ENCODE data around the gene RMI2.

The RMI2 gene

GRCh38 chr16:11386054-11386680 lies 40.9 kb downstream of the RMI2 start:
- no peak overlapping the region for H3K4me3 ChIP-seq (replicated peaks; ENCODE audit: low read depth, low read length)
- no peak for DNase-seq (ENCODE audit: extremely low read depth, low read depth)
- TF ChIP-seq, protein P1, sequence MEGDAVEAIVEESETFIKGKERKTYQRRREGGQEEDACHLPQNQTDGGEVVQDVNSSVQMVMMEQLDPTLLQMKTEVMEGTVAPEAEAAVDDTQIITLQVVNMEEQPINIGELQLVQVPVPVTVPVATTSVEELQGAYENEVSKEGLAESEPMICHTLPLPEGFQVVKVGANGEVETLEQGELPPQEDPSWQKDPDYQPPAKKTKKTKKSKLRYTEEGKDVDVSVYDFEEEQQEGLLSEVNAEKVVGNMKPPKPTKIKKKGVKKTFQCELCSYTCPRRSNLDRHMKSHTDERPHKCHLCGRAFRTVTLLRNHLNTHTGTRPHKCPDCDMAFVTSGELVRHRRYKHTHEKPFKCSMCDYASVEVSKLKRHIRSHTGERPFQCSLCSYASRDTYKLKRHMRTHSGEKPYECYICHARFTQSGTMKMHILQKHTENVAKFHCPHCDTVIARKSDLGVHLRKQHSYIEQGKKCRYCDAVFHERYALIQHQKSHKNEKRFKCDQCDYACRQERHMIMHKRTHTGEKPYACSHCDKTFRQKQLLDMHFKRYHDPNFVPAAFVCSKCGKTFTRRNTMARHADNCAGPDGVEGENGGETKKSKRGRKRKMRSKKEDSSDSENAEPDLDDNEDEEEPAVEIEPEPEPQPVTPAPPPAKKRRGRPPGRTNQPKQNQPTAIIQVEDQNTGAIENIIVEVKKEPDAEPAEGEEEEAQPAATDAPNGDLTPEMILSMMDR (IDR thresholded peaks at IDR 0.05; ENCODE audit: low read depth, low read length, missing control alignments): no peak

DNA sequence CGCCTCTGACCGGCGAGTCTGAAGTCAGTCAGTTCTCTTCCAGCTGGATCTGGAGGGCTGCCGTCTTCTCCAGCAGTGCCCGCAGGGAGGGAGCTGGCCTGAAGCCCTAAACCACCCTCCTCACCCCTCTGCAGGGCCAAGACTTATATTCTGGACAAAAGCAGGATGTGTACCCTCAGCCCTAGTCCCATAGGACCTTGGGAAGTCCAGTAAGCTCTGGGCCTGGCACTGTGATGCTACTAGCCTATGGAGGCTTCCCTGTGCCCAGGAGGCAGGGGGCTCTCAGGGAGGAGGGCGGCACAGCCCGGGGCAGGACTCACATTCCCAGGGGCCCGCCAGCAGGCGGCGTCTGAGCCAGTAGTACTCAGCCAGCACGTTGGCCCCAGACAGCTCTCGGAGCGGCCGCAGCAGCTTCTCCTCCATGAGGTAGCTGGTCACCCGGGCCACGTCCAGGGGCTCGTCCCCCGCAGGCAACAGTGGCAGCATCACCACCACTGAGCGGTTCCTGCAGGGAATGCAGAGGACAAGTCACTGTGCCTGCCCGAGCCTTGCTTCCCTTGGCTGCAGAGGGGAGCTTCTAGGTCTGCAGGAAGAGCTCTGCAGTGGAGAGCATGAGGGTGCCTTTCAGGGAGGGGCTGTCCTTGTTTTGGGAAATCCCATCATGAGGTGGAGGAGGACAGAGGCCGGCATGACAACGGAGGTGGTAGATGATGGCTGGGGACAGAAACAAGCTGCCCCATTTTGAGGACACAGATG lies 41.7 kb downstream of the RMI2 start:
- TF ChIP-seq, protein P1 (IDR thresholded peaks at IDR 0.05; ENCODE audit: low read depth, low read length, missing control alignments): peak; percentile 59
- no peak overlapping the region for H3K4me3 ChIP-seq (replicated peaks; ENCODE audit: low read depth, low read length)
- DNase-seq (ENCODE audit: extremely low read depth, low read depth): no peak

DNA sequence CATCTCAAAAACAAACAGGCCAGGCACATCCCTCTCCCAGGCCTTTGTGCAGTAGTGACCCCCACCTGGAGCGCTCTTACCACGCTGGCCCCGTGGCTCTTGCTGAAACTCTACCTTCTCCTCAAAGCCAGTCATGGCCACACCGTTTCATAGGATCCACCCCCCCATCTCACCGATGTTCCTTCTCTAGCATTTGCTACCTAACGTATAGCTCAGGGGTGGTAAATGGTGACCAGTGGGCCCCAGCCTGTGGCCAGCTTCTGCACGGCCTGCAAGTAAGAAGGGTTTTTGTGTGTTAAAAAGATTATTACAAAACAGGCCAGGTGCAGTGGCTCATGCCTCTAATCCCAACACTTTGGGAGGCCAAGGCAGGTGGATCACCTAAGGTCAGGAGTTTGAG lies 43.8 kb downstream of the RMI2 start:
- DNase-seq (ENCODE audit: extremely low read depth, low read depth): no peak
- H3K4me3 ChIP-seq (replicated peaks; ENCODE audit: low read depth, low read length): no peak overlapping the region
- TF ChIP-seq, protein P1 (IDR thresholded peaks at IDR 0.05; ENCODE audit: low read depth, low read length, missing control alignments): no peak

DNA sequence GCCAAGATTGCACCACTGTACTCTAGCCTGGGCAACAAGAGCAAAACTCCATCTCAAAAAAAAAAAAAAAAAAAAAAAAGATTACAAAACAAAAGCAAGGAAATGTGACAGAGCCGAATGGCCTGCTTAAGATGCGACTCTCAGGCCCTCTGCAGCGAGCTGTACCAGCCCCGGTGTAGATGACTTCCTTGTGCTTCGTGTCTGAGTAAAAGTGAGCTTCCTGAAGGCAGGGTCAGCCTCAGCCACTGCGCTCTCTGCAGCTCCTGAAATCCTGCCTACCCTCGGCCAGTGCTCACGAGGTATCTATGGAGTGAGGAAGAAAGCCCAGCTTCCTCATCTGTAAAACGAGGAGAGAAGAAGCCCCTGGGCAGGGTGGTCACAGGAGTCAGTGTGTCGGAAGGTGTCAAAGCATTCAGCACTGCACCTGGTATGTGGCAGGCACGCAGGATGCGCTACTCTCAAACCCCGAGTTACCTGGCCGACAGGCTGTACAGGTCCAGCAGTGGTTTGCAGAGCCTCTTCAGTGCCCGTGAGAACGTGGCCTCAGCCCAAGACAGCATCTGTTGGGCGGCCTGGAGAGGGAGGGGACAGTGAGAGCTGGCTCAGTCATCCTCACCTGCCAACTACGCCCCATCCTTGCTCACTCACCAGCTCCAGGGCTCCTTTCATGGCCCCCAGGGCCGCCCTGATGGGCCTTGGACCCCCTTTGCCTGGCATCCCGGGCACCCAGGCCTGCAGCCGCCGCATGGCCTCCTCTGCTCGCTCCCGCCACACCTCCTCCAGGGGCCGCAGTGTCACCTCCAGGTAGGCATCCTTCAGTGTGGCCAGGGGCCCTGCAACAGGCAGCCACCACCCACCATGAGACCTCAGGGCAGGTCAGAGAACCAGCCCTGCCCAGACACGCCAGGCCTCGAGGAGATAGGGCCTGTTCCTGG lies 44.6 kb downstream of the RMI2 start:
- TF ChIP-seq, protein P1 (IDR thresholded peaks at IDR 0.05; ENCODE audit: low read depth, low read length, missing control alignments): no peak
- no peak for DNase-seq (ENCODE audit: extremely low read depth, low read depth)
- H3K4me3 ChIP-seq (replicated peaks; ENCODE audit: low read depth, low read length): no peak overlapping the region

- TF ChIP-seq, protein P1 (IDR thresholded peaks at IDR 0.05; ENCODE audit: low read depth, low read length, missing control alignments): no peak
- DNase-seq (ENCODE audit: extremely low read depth, low read depth): no peak
- no peak overlapping the region for H3K4me3 ChIP-seq (replicated peaks; ENCODE audit: low read depth, low read length)
These were observed 45.6 kb downstream of the RMI2 start for GRCh38 chr16:11390573-11391495.

- no peak for DNase-seq (ENCODE audit: extremely low read depth, low read depth)
- TF ChIP-seq, protein P1 (IDR thresholded peaks at IDR 0.05; ENCODE audit: low read depth, low read length, missing control alignments): no peak
- no peak overlapping the region for H3K4me3 ChIP-seq (replicated peaks; ENCODE audit: low read depth, low read length)
These were observed 46.3 kb downstream of the RMI2 start for GRCh38 chr16:11391576-11391975.
